OCI-LY1 (cell line): ENCODE results near the gene SDK2.

Source experiments
- H2AFZ ChIP-seq: fragments of 200-600 bp; sonication (generic), shearing (Covaris generic); 2 replicates; pipeline ENCODE4 v1.6.0; 2014; ENCODE audit warnings: antibody characterized with exemption, mild to moderate bottlenecking, low read length
- H3F3A ChIP-seq: fragments of 200-600 bp; sonication (generic), shearing (Covaris generic); 2 replicates; pipeline ENCODE4 v1.6.0; 2014; ENCODE audit warnings: mild to moderate bottlenecking, antibody characterized with exemption, low read length, moderate library complexity; ENCODE audit not compliant: insufficient read depth
- H3K27ac ChIP-seq: fragments of 200-600 bp; sonication (generic); 2 replicates; pipeline ENCODE4 v1.5.1; 2014; ENCODE audit warnings: low read length, mixed run types, mild to moderate bottlenecking, low read depth; ENCODE audit not compliant: poor library complexity, severe bottlenecking
- H3K27me3 ChIP-seq: fragments of 200-600 bp; sonication (generic); 2 replicates; pipeline ENCODE4 v1.6.0; 2014; ENCODE audit warnings: antibody characterized with exemption, mild to moderate bottlenecking, low read length, moderate library complexity; ENCODE audit not compliant: insufficient read depth
- H3K36me3 ChIP-seq: fragments of 200-600 bp; sonication (generic); 2 replicates; pipeline ENCODE4 v1.6.1; 2014; ENCODE audit warnings: mild to moderate bottlenecking, antibody characterized with exemption, low read length, moderate library complexity, mixed read lengths; ENCODE audit not compliant: insufficient read depth
- H3K4me1 ChIP-seq: fragments of 200-600 bp; sonication (generic); 2 replicates; pipeline ENCODE4 v1.5.1; 2014; ENCODE audit warnings: mild to moderate bottlenecking, low read length, moderate library complexity; ENCODE audit not compliant: insufficient read depth, severe bottlenecking
- H3K4me2 ChIP-seq: fragments of 200-600 bp; sonication (generic), shearing (Covaris generic); 2 replicates; pipeline ENCODE4 v1.6.1; 2014; ENCODE audit warnings: low read length
- H3K4me3 ChIP-seq: fragments of 200-600 bp; sonication (generic); 2 replicates; pipeline ENCODE4 v1.5.1; 2014; ENCODE audit warnings: low read length, low read depth, mild to moderate bottlenecking, mixed read lengths; ENCODE audit not compliant: poor library complexity, severe bottlenecking
- H3K79me2 ChIP-seq: fragments of 200-600 bp; shearing (Covaris generic); 2 replicates; pipeline ENCODE4 v1.6.1; 2016; ENCODE audit warnings: mixed run types, low read length, mixed read lengths; ENCODE audit not compliant: insufficient read depth
- H3K9ac ChIP-seq: fragments of 200-600 bp; sonication (generic), shearing (Covaris generic); 2 replicates; pipeline ENCODE4 v1.6.1; 2014; ENCODE audit warnings: mild to moderate bottlenecking, low read length, mixed read lengths
- H3K9me2 ChIP-seq: fragments of 200-600 bp; sonication (generic), shearing (Covaris generic); 2 replicates; pipeline ENCODE4 v1.6.1; 2014; ENCODE audit warnings: low read depth, mild to moderate bottlenecking, low read length, mixed read lengths
- H3K9me3 ChIP-seq: fragments of 200-600 bp; shearing (Covaris generic); 2 replicates; pipeline ENCODE4 v1.6.1; 2014; ENCODE audit warnings: low read length, mixed read lengths
- H4K20me1 ChIP-seq: fragments of 200-600 bp; sonication (generic), shearing (Covaris generic); 2 replicates; pipeline ENCODE4 v1.6.0; 2016; ENCODE audit warnings: mild to moderate bottlenecking, low read length; ENCODE audit not compliant: insufficient read depth
- CTCF ChIP-seq: fragments of 200-600 bp; sonication (generic), shearing (Covaris generic); IDR thresholded peaks from 2 replicates; pipeline ENCODE4 v1.5.1; 2017; ENCODE audit warnings: mild to moderate bottlenecking, antibody characterized with exemption, low read length, moderate library complexity, mixed read lengths
- EZH2 ChIP-seq: fragments of 200-600 bp; sonication (generic), shearing (Covaris generic); IDR thresholded peaks from 2 replicates; pipeline ENCODE4 v1.8.0; 2017; ENCODE audit warnings: borderline replicate concordance, mixed run types, mild to moderate bottlenecking, antibody characterized with exemption, low read length, moderate library complexity, mixed read lengths

The SDK2 gene

GRCh38 chr17:73582821-73583220, 61.4 kb downstream of the SDK2 start:
- Histone ChIP-seq H3F3A (no peaks in the 10 kb centered on the region), H3K4me3 (no peak overlapping the region), H3K27ac (no peak overlapping the region), H3K79me2 (no peaks in the 10 kb centered on the region), H3K9me3 (no peaks in the 10 kb centered on the region), H2AFZ (no peak overlapping the region), H3K27me3 (no peaks in the 10 kb centered on the region), H3K9ac (no peak overlapping the region), H3K4me2 (no peak overlapping the region), H3K4me1 (peaks cover 11% of the 10 kb centered on the region), H4K20me1 (no peaks in the 10 kb centered on the region), H3K36me3 (no peaks in the 10 kb centered on the region), H3K9me2 (no peaks in the 10 kb centered on the region)
- TF ChIP-seq EZH2 (no peak), CTCF (no peak)

GRCh38 chr17:73582359-73582758, 61.9 kb downstream of the SDK2 start:
- Histone ChIP-seq H3K9me2 (no peaks in the 10 kb centered on the region), H3K36me3 (no peaks in the 10 kb centered on the region), H3K27me3 (no peaks in the 10 kb centered on the region), H3K4me2 (no peak overlapping the region), H4K20me1 (no peaks in the 10 kb centered on the region), H3K27ac (no peak overlapping the region), H3K9ac (no peak overlapping the region), H3K9me3 (no peaks in the 10 kb centered on the region), H3K79me2 (no peaks in the 10 kb centered on the region), H2AFZ (no peak overlapping the region), H3F3A (no peaks in the 10 kb centered on the region), H3K4me1 (peaks cover 6% of the 10 kb centered on the region), H3K4me3 (no peak overlapping the region)
- no peak for TF ChIP-seq EZH2
- TF ChIP-seq CTCF = no peak

GRCh38 chr17:73581379-73581778, 62.9 kb downstream of the SDK2 start:
- H3K9me3 ChIP-seq = no peaks in the 10 kb centered on the region
- no peak overlapping the region for H2AFZ ChIP-seq
- no peaks in the 10 kb centered on the region for H3K27me3 ChIP-seq
- no peaks in the 10 kb centered on the region for H3K36me3 ChIP-seq
- H3K4me1 ChIP-seq = no peaks in the 10 kb centered on the region
- H3K27ac ChIP-seq = no peak overlapping the region
- H3K4me2 ChIP-seq = no peak overlapping the region
- H4K20me1 ChIP-seq = no peaks in the 10 kb centered on the region
- no peaks in the 10 kb centered on the region for H3F3A ChIP-seq
- H3K9me2 ChIP-seq = no peaks in the 10 kb centered on the region
- no peak overlapping the region for H3K9ac ChIP-seq
- TF ChIP-seq CTCF (no peak), EZH2 (no peak)
- H3K4me3 ChIP-seq = no peak overlapping the region
- H3K79me2 ChIP-seq = no peaks in the 10 kb centered on the region
